Measurements from ENCODE around the gene ZNF280C.

DNA sequence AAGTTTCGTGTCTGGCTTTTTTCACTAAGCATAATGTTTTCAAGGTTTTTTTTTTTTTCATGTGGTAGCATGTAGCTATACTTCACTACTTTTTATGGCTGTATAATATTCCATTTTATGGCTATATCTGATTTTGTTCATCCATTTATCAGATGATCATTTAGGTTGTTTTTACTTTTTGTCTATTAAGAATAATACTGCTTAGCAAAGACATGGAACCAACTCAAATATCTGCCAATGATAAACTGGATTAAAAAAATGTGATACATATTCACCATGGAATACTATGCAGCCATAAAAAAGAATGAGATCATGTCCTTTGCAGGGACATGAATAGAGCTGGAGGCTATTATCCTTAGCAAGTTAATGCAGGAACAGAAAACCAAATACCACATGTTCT is 32.7 kb upstream of the ZNF280C start:
- TF ChIP-seq, protein P1, sequence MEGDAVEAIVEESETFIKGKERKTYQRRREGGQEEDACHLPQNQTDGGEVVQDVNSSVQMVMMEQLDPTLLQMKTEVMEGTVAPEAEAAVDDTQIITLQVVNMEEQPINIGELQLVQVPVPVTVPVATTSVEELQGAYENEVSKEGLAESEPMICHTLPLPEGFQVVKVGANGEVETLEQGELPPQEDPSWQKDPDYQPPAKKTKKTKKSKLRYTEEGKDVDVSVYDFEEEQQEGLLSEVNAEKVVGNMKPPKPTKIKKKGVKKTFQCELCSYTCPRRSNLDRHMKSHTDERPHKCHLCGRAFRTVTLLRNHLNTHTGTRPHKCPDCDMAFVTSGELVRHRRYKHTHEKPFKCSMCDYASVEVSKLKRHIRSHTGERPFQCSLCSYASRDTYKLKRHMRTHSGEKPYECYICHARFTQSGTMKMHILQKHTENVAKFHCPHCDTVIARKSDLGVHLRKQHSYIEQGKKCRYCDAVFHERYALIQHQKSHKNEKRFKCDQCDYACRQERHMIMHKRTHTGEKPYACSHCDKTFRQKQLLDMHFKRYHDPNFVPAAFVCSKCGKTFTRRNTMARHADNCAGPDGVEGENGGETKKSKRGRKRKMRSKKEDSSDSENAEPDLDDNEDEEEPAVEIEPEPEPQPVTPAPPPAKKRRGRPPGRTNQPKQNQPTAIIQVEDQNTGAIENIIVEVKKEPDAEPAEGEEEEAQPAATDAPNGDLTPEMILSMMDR (IDR thresholded peaks at IDR 0.05; ENCODE audit: borderline replicate concordance, extremely low read depth, low read length, poor library complexity, severe bottlenecking): no peak
- no peak for TF ChIP-seq EZH2 (IDR thresholded peaks at IDR 0.05; ENCODE audit: borderline replicate concordance, low read depth, low read length, severe bottlenecking)
